CD4-positive, alpha-beta T cell treated with Interleukin-6 for 4 hours (primary cell): ENCODE data around the gene TMBIM4.
A peak's percentile ranks its signal among the peaks of the same experiment; 100 is the strongest.

Experiments used
- DNase-seq: peaks from one replicate; pipeline ENCODE4 v3.0.0-alpha.2; 2020; ENCODE audit warnings: mixed read lengths

TMBIM4 gene

GRCh38 chr12:66137937-66138336 is 31.9 kb downstream of the TMBIM4 start:
- no peak for DNase-seq

- DNase-seq, result no peak
These were observed 37.4 kb downstream of the TMBIM4 start for GRCh38 chr12:66132408-66132807.

- no peak for DNase-seq
These were observed 38.6 kb downstream of the TMBIM4 start for GRCh38 chr12:66131067-66131688.

- DNase-seq, result peak; percentile 90
These were observed 39.3 kb downstream of the TMBIM4 start, which contains the start of gene LLPH for GRCh38 chr12:66130267-66131066. Gene LLPH, minus strand, starts transcription at chr12:66130750. Its CDS starts 1,644 bp downstream, at chr12:66129106.

GRCh38 chr12:66129934-66130266 is 39.9 kb downstream of the TMBIM4 start:
- DNase-seq, result no peak

GRCh38 chr12:66127650-66128049 is 42.1 kb downstream of the TMBIM4 start:
- no peak for DNase-seq

GRCh38 chr12:66120477-66120876 is 49.3 kb downstream of the TMBIM4 start:
- DNase-seq, result no peak

- DNase-seq, result no peak
These were observed 49.9 kb downstream of the TMBIM4 start for GRCh38 chr12:66119870-66120241.

GRCh38 chr12:66119229-66119869 is 50.4 kb downstream of the TMBIM4 start:
- no peak for DNase-seq

GRCh38 chr12:66118240-66118891 is 51.4 kb downstream of the TMBIM4 start:
- DNase-seq, result no peak

- DNase-seq, result no peak
These were observed 52.6 kb downstream of the TMBIM4 start for GRCh38 chr12:66117242-66117641.

- no peak for DNase-seq
These were observed 54.7 kb downstream of the TMBIM4 start for GRCh38 chr12:66115071-66115600.

DNA sequence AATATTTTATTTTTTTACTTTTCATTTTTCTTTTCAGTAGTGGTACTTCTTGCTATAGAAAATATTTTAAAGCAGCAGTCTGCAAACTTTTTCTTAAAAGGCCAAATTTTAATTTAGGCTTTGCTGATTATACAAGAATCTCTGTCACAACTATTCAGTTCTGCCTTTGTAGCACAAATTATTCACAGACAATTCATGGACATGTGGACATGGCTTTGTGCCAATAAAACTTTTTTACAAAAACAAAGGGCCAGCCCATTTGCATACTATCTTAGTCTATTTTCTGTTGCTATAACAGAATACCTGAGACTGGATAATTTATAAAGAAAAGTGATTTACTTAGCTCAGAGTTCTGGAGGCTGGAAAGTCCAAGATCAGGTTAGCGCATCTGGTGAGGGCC is 56.3 kb downstream of the TMBIM4 start:
- DNase-seq, result no peak

DNA sequence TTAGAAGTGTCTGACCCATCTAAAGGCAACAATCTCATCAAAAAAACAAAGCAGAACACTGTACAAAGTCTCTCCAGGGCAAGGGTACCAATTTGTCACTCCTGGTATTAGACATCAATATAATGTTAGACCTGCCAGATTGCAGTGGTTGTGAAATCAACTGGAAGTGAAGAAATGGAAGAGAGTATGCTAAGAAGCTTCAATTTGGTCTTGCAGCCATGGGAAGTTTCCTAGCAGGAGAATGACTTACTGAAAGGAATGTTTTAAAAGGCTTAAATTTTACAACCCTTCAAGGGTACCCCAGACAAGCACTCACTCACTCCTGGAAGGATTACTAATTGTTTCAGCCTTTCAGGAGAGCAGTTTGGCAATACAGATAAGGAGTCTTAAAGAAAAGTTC is 58.2 kb downstream of the TMBIM4 start:
- no peak for DNase-seq

DNA sequence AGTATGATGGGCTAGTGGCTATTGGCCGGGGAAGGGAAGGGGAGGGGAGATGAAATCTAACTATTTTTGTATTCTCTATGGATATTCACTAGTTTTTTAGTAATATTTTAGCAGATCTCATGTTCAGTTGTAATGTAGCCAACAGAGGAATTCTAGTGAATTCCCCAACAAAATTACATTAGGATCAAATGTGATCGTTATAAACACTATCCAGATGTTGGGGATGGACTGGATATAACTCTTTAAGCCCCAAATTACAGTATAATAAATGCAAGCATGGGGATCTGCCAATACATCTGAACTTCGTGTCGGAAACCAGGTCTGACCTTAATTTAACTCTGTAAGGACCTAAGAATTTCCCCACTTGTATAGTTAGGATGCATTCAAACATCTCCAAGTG is 60.7 kb downstream of the TMBIM4 start:
- DNase-seq, result no peak

- no peak for DNase-seq
These were observed 61.4 kb downstream of the TMBIM4 start for GRCh38 chr12:66108386-66108785.

DNA sequence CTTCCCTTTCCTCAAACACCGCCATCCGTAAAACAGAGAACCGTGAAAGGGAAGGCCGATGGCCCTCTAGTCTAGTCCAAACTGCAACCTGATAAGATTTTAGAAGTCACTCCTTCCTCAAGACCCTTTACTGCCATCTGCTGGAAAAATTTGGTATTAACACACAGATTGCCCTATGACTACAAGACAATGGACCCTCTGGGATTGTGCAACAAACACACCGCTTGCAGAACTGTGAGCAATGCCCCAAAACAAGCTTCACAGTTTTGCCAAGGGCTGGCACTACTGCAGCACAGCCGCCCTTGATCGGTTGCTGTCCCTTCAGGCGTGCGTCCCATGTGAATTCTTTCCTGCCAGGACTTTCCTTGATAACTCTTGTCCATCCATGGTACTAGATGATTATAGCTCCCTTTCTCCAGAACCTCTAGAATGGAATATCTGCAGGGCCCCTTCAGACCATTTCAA is 62.3 kb downstream of the TMBIM4 start:
- DNase-seq, result peak; percentile 50

DNA sequence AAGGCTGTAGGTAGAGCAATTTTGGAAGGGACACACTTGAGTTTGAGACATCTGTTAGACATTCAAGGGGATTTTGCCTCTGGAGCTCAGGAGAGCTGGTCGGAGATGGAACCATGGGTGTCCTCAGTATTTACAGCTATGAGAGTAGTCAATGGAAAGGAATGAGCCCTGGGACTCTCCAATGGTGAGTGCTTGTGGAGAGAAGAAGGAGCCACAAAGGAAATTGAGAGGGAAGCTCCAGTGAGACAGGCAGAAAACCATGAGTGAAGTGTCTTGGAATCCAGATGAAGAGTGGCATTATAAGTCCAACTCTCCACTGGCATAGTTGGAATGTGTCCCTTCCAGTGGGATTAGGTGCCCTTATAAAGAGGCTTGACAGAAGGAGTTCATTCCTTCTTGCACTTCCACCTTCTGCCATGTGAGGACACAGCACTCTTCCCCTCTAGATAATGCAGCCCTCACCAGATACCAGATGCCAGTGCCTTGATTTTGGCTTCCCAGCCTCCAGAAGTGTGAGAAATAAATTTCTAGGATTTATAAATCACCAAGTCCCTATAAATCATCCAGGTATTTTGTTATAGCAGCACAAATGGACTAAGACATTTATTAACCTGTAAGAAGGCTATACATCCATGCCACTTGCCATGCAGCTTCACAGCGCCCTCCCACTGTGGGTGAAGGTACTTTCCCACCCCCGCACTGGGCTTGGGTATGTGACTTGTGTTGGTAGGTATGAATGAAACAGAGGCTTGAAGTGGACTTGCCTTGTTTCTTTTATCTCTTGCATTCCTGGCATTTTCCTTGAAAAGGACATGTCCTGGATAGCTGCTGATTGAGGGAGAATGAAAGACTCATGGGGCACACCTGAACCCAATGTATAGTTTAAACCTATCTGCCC is 66.5 kb downstream of the TMBIM4 start:
- DNase-seq, result no peak

DNA sequence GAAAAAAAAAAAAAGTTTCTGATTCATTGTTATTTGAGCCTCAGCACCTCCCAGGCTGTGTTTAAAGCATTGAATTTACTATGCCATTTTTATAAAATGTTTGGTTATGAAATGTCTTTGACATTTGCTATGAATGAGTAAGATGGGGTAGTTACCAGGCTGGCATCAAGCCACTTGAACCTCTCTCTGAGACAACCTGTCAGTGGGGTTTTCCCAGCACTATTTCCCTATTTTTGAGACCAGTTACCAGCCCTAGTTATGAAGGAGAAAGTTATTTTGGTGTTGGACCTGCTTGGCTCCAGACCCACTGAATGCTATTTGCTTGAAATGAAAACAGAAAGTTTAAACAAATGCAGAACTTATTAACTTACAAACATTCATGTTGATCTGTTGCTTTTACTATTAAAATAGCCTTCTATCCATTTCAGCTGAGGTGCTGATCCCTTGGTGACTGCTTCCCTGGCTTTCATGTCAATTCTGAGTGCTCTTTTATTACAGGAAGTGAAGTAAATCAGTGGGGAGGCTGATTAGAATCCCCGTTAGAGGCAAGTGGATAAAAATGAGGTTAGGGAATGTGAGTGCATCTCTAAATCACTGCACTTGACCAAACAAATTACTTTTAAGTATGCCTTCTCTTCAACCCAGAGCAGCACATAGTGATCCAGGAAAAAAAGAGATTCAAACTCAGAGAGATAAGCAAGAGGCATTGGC is 77.1 kb downstream of the TMBIM4 start:
- DNase-seq, result no peak

GRCh38 chr12:66090157-66090556 is 79.6 kb downstream of the TMBIM4 start:
- DNase-seq, result no peak

- DNase-seq, result peak; percentile 48
These were observed 82.3 kb downstream of the TMBIM4 start for GRCh38 chr12:66087365-66087943.
